Right lobe of liver (tissue), 4 donors: ENCODE measurements around the gene PEPD.

Experiments
- POLR2A ChIP-seq: fragments of 450-650 bp; IDR thresholded peaks from one replicate; pipeline ENCODE4 v1.6.1; 2017; ENCODE audit warnings: antibody characterized with exemption, mild to moderate bottlenecking
- TF ChIP-seq, protein P1 (sequence below), 4 donors: fragments of 200-600 bp in 3 of 4; fragments of 450-650 bp in 1 of 4; IDR thresholded peaks; one replicate each; pipeline versions ENCODE4 v1.5.1 to v1.8.0; 2016 to 2022; ENCODE audit warnings: antibody characterized with exemption in 4 of 4, mild to moderate bottlenecking in 2 of 4
- donor health status: DM: no; HTN: no; CAD: no.
- donor health status: DM: no; HTN: no; CAD: no.
- donor health status: DM: no; HTN: yes; CAD: no.

- no peak for TF ChIP-seq POLR2A
- TF ChIP-seq, protein P1, sequence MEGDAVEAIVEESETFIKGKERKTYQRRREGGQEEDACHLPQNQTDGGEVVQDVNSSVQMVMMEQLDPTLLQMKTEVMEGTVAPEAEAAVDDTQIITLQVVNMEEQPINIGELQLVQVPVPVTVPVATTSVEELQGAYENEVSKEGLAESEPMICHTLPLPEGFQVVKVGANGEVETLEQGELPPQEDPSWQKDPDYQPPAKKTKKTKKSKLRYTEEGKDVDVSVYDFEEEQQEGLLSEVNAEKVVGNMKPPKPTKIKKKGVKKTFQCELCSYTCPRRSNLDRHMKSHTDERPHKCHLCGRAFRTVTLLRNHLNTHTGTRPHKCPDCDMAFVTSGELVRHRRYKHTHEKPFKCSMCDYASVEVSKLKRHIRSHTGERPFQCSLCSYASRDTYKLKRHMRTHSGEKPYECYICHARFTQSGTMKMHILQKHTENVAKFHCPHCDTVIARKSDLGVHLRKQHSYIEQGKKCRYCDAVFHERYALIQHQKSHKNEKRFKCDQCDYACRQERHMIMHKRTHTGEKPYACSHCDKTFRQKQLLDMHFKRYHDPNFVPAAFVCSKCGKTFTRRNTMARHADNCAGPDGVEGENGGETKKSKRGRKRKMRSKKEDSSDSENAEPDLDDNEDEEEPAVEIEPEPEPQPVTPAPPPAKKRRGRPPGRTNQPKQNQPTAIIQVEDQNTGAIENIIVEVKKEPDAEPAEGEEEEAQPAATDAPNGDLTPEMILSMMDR (IDR thresholded peaks at IDR 0.05), result no peak
Observed at GRCh38 chr19:33340991-33341390, 180.6 kb downstream of the PEPD start.
